ENCODE results near the gene GEMIN5. TPM values are rescaled to one million over a fixed set of nuclear protein-coding genes. Genes with fewer than 3 reads are reported as not detected.
A peak's percentile ranks its signal among the peaks of the same experiment; 100 is the strongest.

The GEMIN5 gene
- total RNA-seq, 1 donor from 2014 or later, result 19.8 TPM

- DNase-seq (ENCODE audit: low read depth), result peak; percentile 98
Measured at GRCh38 chr5:154857530-154858296, 80.3 kb downstream of the GEMIN5 start.

- no peak for DNase-seq (ENCODE audit: low read depth)
Measured at GRCh38 chr5:154851351-154851750, 86.7 kb downstream of the GEMIN5 start.

- DNase-seq (ENCODE audit: low read depth), result peak; percentile 84
Measured at GRCh38 chr5:154850255-154851062, 87.6 kb downstream of the GEMIN5 start, which contains the start of gene FAXDC2. Gene FAXDC2 (minus strand): TSS chr5:154850603. CDS start chr5:154838178, 12,425 bp downstream.

- no peak for DNase-seq (ENCODE audit: low read depth)
Measured at GRCh38 chr5:154849791-154850201, 88.2 kb downstream of the GEMIN5 start.

- DNase-seq (ENCODE audit: low read depth), result no peak
Measured at GRCh38 chr5:154849264-154849785, 88.7 kb downstream of the GEMIN5 start.

- no peak for DNase-seq (ENCODE audit: low read depth)
Measured at GRCh38 chr5:154844809-154845208, 93.2 kb downstream of the GEMIN5 start.

GRCh38 chr5:154842689-154843530 is 95.1 kb downstream of the GEMIN5 start:
- no peak for DNase-seq (ENCODE audit: low read depth)

- no peak for DNase-seq (ENCODE audit: low read depth)
Measured at GRCh38 chr5:154841273-154841661, 96.7 kb downstream of the GEMIN5 start.

GRCh38 chr5:154840435-154841272 is 97.4 kb downstream of the GEMIN5 start:
- DNase-seq (ENCODE audit: low read depth), result no peak

Other genes starting within 250 kb of the GEMIN5 start
- gene LARP1, start 182.8 kb downstream of the GEMIN5 start, total RNA-seq, result 85.2 and 96.8 TPM in 2 replicates
- 11.6 and 17.8 TPM in 2 replicates for gene FAXDC2, start 87.6 kb downstream of the GEMIN5 start, total RNA-seq
- gene CNOT8, start 79.6 kb downstream of the GEMIN5 start, total RNA-seq, result 49.1 and 60.3 TPM in 2 replicates
- 9.3 and 11.4 TPM in 2 replicates for gene MRPL22, start 2.9 kb upstream of the GEMIN5 start, total RNA-seq
- not detected in 2 replicates for gene KIF4B, start 75.5 kb upstream of the GEMIN5 start, total RNA-seq

All from myocyte (in vitro differentiated cells).